Natural killer cell (primary cell): Measurements from ENCODE around the gene PLA2G4A. TPM values are rescaled to one million over a fixed set of nuclear protein-coding genes. Genes with fewer than 3 reads are reported as not detected.

Experiments
- ATAC-seq, 3 donors: fragments of 150-1000 bp in 2 of 3; fragments of 200-7000 bp in 1 of 3; cut with Tn5 transposase; 1 replicate in 1 of 3; 2 replicates in 2 of 3; pipeline ENCODE4 v1.10.0; 2021; ENCODE audit warnings: mild to moderate bottlenecking in 2 of 3, moderate library complexity in 2 of 3
- DNase-seq, 2 donors: peaks; one replicate each; pipeline versions ENCODE4 v3.0.0 to v3.0.0-alpha.2; 2013 to 2021; ENCODE audit warnings: mixed read lengths in 1 of 2
- H3K27ac ChIP-seq: one replicate; pipeline ENCODE4 v1.5.1; 2013; ENCODE audit warnings: mild to moderate bottlenecking, low read length
- H3K27me3 ChIP-seq: one replicate; pipeline ENCODE4 v1.6.1; 2013; ENCODE audit warnings: low read length; ENCODE audit not compliant: control insufficient read depth, insufficient read depth
- H3K36me3 ChIP-seq: one replicate; pipeline ENCODE4 v1.6.1; 2013; ENCODE audit warnings: low read length; ENCODE audit not compliant: control insufficient read depth, insufficient read depth
- H3K4me1 ChIP-seq: one replicate; pipeline ENCODE4 v1.6.1; 2013; ENCODE audit warnings: low read length; ENCODE audit not compliant: control insufficient read depth, insufficient read depth
- H3K4me3 ChIP-seq: one replicate; pipeline ENCODE4 v1.5.1; 2013; ENCODE audit warnings: low read length
- H3K9me3 ChIP-seq: one replicate; pipeline ENCODE4 v1.6.1; 2013; ENCODE audit warnings: low read length; ENCODE audit not compliant: control insufficient read depth, insufficient read depth
- H3K27ac Mint-ChIP-seq, 2 donors: one replicate each; pipeline ENCODE4 v1.8.0; 2022; ENCODE audit warnings: mild to moderate bottlenecking in 2 of 2, mixed read lengths in 2 of 2, moderate library complexity in 1 of 2
- H3K27me3 Mint-ChIP-seq, 2 donors: one replicate each; pipeline ENCODE4 v1.8.0; 2022; ENCODE audit warnings: low read depth in 2 of 2, mixed read lengths in 2 of 2
- H3K36me3 Mint-ChIP-seq: one replicate; pipeline ENCODE4 v1.8.0; 2022; ENCODE audit warnings: mixed read lengths
- H3K4me1 Mint-ChIP-seq, 2 donors: one replicate each; pipeline ENCODE4 v1.8.0; 2022; ENCODE audit warnings: mixed read lengths in 2 of 2
- H3K4me3 Mint-ChIP-seq: one replicate; pipeline ENCODE4 v1.8.0; 2022; ENCODE audit warnings: mild to moderate bottlenecking, moderate library complexity, mixed read lengths
- H3K9me3 Mint-ChIP-seq, 2 donors: one replicate each; pipeline ENCODE4 v1.8.0; 2022; ENCODE audit warnings: mixed read lengths in 2 of 2
- WGBS: methylation state at CpG from one replicate; pipeline ENCODE4 v1.1.7; 2013; ENCODE audit warnings: missing lambda C conversion rate; ENCODE audit not compliant: insufficient coverage; 5-methylcytosine and 5-hydroxymethylcytosine counted together
- intact Hi-C: fragments of 100-400 bp; cut with micrococcal nuclease; formaldehyde crosslinking; loops from one replicate; pipeline ENCODE4 v1.14.2; 2022
- total RNA-seq, 4 donors: library from RNA; stranded (reverse); fragments of 120-200 nt in 1 of 4; gene quantifications; one replicate each; pipeline versions ENCODE4 v1.2.3 to v1.2.4, GENCODE V29; 2013 to 2022
- TF ChIP-seq, protein P1 (sequence below): fragments of 200-600 bp; IDR thresholded peaks from one replicate; pipeline ENCODE4 v1.8.0; 2022; ENCODE audit warnings: antibody characterized with exemption

The PLA2G4A gene
- total RNA-seq, 3 donors from 2014 or later (not counting 1 experiment from before 2014, with no cell fraction given), result 0.33 to 1.3 (median 0.45) TPM

DNA sequence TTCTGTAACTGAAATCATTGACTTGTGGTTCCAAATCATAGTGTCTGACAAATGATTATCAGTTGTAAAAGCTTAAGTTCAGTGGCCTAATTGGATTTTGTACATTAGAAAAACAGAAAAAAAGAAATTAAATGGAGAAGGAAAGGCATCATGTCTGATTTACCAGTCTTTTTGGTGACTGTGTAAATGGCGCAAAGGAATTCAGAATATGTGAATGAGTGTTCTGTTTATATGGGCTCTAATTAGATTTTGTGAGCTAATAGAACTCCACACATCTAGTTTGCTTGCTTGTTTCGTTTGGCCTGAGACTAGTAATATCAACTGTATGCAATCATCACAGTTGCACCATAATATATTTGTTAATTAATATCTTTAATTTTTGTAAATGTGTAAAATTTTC, 151.7 kb downstream of the PLA2G4A start:
- Mint-ChIP-seq H3K27ac (no peak overlapping the region), H3K4me1 (peaks cover 12 to 18% of the 10 kb centered on the region in 2 donors), H3K36me3 (no peaks in the 10 kb centered on the region), H3K9me3 (no peaks in the 10 kb centered on the region), H3K27me3 (no peaks in the 10 kb centered on the region), H3K4me3 (no peak overlapping the region)
- whole genome bisulfite sequencing, result 93% methylated on average over 1 of the region's 2 CpGs
- H3K27ac ChIP-seq, result no peak overlapping the region
- H3K4me1 ChIP-seq, result no peaks in the 10 kb centered on the region
- ATAC-seq, result no peak
- no peak for DNase-seq
- no peaks in the 10 kb centered on the region for H3K36me3 ChIP-seq
- intact Hi-C loops, result loop anchor here (10.0 kb wide), 1 partner anchor 676 kb away; no protein-coding TSS in a partner anchor
- H3K4me3 ChIP-seq, result no peak overlapping the region
- no peaks in the 10 kb centered on the region for H3K27me3 ChIP-seq
- no peaks in the 10 kb centered on the region for H3K9me3 ChIP-seq
- TF ChIP-seq, protein P1, sequence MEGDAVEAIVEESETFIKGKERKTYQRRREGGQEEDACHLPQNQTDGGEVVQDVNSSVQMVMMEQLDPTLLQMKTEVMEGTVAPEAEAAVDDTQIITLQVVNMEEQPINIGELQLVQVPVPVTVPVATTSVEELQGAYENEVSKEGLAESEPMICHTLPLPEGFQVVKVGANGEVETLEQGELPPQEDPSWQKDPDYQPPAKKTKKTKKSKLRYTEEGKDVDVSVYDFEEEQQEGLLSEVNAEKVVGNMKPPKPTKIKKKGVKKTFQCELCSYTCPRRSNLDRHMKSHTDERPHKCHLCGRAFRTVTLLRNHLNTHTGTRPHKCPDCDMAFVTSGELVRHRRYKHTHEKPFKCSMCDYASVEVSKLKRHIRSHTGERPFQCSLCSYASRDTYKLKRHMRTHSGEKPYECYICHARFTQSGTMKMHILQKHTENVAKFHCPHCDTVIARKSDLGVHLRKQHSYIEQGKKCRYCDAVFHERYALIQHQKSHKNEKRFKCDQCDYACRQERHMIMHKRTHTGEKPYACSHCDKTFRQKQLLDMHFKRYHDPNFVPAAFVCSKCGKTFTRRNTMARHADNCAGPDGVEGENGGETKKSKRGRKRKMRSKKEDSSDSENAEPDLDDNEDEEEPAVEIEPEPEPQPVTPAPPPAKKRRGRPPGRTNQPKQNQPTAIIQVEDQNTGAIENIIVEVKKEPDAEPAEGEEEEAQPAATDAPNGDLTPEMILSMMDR, result no peak

DNA sequence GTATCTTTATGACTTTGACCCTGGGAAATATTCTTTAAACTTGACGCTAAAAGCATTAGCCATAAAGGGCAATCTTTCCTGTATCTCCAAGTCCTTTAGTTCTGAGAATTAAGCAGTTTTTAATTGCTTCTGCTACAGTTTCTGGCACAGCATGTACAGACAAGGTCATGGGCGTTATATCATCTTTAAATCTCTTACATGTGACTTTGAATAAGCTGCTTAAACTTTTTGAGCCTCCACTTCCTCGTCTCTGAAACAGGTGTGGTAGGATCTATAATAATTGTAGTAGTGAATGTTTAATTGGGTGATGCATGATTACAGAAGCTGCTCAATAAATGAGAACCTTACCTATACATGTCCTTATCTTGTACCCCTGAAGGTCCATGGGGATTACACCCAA, 153.4 kb downstream of the PLA2G4A start:
- WGBS, result 93% methylated on average over 2 of the region's 3 CpGs
- H3K36me3 Mint-ChIP-seq, result no peaks in the 10 kb centered on the region
- Histone ChIP-seq H3K4me3 (no peak overlapping the region), H3K4me1 (no peaks in the 10 kb centered on the region), H3K27ac (no peak overlapping the region), H3K36me3 (no peaks in the 10 kb centered on the region), H3K9me3 (no peaks in the 10 kb centered on the region), H3K27me3 (no peaks in the 10 kb centered on the region)
- intact Hi-C loops, result loop anchor here (10.0 kb wide), 1 partner anchor 677 kb away; no protein-coding TSS in a partner anchor
- no peaks in the 10 kb centered on the region for H3K9me3 Mint-ChIP-seq
- DNase-seq, result no peak
- peaks cover 12 to 18% of the 10 kb centered on the region in 2 donors for H3K4me1 Mint-ChIP-seq
- H3K27me3 Mint-ChIP-seq, result no peaks in the 10 kb centered on the region
- TF ChIP-seq, protein P1, result no peak
- ATAC-seq, result no peak
- no peak overlapping the region for H3K4me3 Mint-ChIP-seq
- H3K27ac Mint-ChIP-seq, result no peak overlapping the region

DNA sequence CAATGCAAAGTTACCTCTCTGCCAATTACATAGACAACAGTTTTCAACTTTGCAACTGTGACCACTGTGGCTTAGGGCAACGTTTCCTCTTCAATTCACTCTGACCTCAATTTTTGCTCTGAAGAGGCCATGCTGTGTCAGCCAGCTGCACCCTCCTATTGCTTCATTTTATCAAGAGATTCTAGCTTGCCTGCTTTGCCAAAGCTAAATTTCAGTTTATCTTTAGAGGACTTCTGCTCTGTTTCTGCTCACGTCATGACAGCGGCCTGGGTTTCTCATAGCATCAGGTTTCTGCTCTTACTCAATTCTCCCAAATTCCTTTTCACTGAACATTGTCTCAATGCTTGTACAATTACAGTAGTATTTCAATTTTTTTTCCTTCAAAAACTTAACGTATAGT, 154.6 kb downstream of the PLA2G4A start:
- Mint-ChIP-seq H3K36me3 (no peaks in the 10 kb centered on the region), H3K4me3 (peak overlapping the region; percentile 3), H3K27ac (peak overlapping the region; percentile 20 to 30), H3K9me3 (no peaks in the 10 kb centered on the region), H3K27me3 (no peaks in the 10 kb centered on the region), H3K4me1 (peaks cover 12 to 17% of the 10 kb centered on the region in 2 donors)
- H3K27ac ChIP-seq, result no peak overlapping the region
- TF ChIP-seq, protein P1, result no peak
- intact Hi-C loops, result loop anchor here (10.0 kb wide), 1 partner anchor 679 kb away; no protein-coding TSS in a partner anchor
- no peaks in the 10 kb centered on the region for H3K36me3 ChIP-seq
- no peaks in the 10 kb centered on the region for H3K9me3 ChIP-seq
- no peaks in the 10 kb centered on the region for H3K4me1 ChIP-seq
- no peaks in the 10 kb centered on the region for H3K27me3 ChIP-seq
- H3K4me3 ChIP-seq, result no peak overlapping the region
- DNase-seq (no peak), ATAC-seq (peak; percentile 44 to 86 (median 81))
- 52% methylated on average over 4 of the region's 4 CpGs for whole genome bisulfite sequencing

DNA sequence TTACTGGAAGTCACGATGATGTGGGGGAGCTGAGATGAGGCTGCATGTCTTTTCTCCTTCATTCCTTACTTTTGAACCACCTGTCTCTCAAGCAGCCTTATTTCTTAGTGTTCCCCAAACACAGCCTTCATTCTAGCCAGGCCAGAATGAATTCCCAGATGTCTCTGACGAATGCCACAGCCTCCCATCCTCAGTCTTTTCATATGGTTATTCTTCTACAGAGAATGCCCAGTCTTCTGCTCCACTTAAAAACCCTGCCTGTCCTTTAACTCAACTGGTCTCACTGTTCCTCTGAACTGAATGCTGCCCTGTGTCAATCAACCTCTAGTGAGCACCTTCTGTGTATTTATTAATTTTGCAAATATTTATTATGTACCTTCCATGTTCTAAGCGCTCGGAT, 156.2 kb downstream of the PLA2G4A start:
- no peak for ATAC-seq
- Mint-ChIP-seq H3K4me1 (peaks cover 12 to 14% of the 10 kb centered on the region in 2 donors), H3K36me3 (no peaks in the 10 kb centered on the region), H3K27me3 (no peaks in the 10 kb centered on the region), H3K4me3 (no peak overlapping the region), H3K27ac (no peak overlapping the region), H3K9me3 (no peaks in the 10 kb centered on the region)
- intact Hi-C loops, result loop anchor here (10.0 kb wide), 1 partner anchor 680 kb away; no protein-coding TSS in a partner anchor
- TF ChIP-seq, protein P1, result no peak
- Histone ChIP-seq H3K27ac (no peak overlapping the region), H3K9me3 (no peaks in the 10 kb centered on the region), H3K4me1 (no peaks in the 10 kb centered on the region), H3K27me3 (no peaks in the 10 kb centered on the region), H3K4me3 (no peak overlapping the region), H3K36me3 (no peaks in the 10 kb centered on the region)
- 82% methylated on average over 3 of the region's 4 CpGs for WGBS
- DNase-seq, result no peak
